BJ (cell line): ENCODE results near the gene PADI6. TPM values are rescaled to one million over a fixed set of nuclear protein-coding genes. Genes with fewer than 3 reads are reported as not detected.
"Not testable (repeated sequence)": the region's sequence is repeated elsewhere in the genome, so short reads cannot be mapped to it uniquely, and the experiment has no call there.

Source experiments
- CTCF ChIA-PET: fragments of 350-600 bp; formaldehyde crosslinking; extraction: SDS; loops from one replicate; lab custom pipeline; 2021; ENCODE audit warnings: antibody characterized with exemption, inconsistent platforms; lab: Yijun Ruan, JAX
- POLR2A ChIA-PET: fragments of 300-600 bp; sonication (Branson Sonifier 250); formaldehyde crosslinking; extraction: SDS; loops from one replicate; lab custom pipeline; 2021; ENCODE audit warnings: antibody characterized with exemption; lab: Charles Lee
- DNase-seq: peaks from one replicate; pipeline ENCODE4 v3.0.0-alpha.2; 2011; ENCODE audit warnings: low read depth
- H3K27me3 ChIP-seq: 2 replicates; pipeline ENCODE4 v1.6.0; 2011; ENCODE audit warnings: low read length; ENCODE audit not compliant: control insufficient read depth, insufficient read depth
- H3K36me3 ChIP-seq: 2 replicates; pipeline ENCODE4 v1.5.1; 2011; ENCODE audit warnings: low read length; ENCODE audit not compliant: control insufficient read depth, insufficient read depth
- H3K4me3 ChIP-seq: 2 replicates; pipeline ENCODE4 v1.5.1; 2011; ENCODE audit warnings: low read depth, mild to moderate bottlenecking, control low read depth, low read length
- polyA plus RNA-seq: library from polyadenylated mRNA; depleted of rRNA; stranded (reverse); fragments of >200 nt; gene quantifications from 2 replicates; pipeline ENCODE4 v1.2.3, GENCODE V29; 2011
- TF ChIP-seq, protein P1 (sequence below): IDR thresholded peaks from 2 replicates; pipeline ENCODE4 v1.5.1; 2011; ENCODE audit warnings: low read depth, mild to moderate bottlenecking, control low read depth, inconsistent platforms, low read length, moderate library complexity; ENCODE audit not compliant: insufficient read depth

PADI6 gene
- polyA plus RNA-seq, 1 experiment = not detected

DNA sequence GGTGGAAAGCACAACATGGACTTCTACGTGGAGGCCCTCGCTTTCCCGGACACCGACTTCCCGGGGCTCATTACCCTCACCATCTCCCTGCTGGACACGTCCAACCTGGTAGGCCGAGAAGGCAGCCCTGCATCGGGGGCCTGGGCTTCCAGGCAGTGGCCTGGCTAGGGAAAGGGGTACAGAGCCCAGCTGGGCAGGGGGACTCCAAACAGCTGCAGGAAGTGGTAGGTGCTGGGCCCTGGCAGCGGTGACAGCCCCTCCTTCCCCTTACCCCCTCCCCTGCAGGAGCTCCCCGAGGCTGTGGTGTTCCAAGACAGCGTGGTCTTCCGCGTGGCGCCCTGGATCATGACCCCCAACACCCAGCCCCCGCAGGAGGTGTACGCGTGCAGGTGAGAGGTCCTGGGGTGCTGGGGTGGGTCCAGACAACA, 30.0 kb upstream of the PADI6 start:
- ChIA-PET POLR2A (no interaction called here), CTCF (no interaction called here)

GRCh38 chr1:17345506-17345905, 26.5 kb upstream of the PADI6 start:
- CTCF ChIA-PET = interaction anchor here (2.6 kb wide), 1 partner anchor 9 kb away, joined by 7 read pairs; no protein-coding TSS in a partner anchor
- H3K4me3 ChIP-seq, H3K27me3 ChIP-seq, DNase-seq, H3K36me3 ChIP-seq, POLR2A ChIA-PET: not testable (repeated sequence)

More for the DNA sequence above, 30.0 kb upstream of the PADI6 start:
- TF ChIP-seq, protein P1, sequence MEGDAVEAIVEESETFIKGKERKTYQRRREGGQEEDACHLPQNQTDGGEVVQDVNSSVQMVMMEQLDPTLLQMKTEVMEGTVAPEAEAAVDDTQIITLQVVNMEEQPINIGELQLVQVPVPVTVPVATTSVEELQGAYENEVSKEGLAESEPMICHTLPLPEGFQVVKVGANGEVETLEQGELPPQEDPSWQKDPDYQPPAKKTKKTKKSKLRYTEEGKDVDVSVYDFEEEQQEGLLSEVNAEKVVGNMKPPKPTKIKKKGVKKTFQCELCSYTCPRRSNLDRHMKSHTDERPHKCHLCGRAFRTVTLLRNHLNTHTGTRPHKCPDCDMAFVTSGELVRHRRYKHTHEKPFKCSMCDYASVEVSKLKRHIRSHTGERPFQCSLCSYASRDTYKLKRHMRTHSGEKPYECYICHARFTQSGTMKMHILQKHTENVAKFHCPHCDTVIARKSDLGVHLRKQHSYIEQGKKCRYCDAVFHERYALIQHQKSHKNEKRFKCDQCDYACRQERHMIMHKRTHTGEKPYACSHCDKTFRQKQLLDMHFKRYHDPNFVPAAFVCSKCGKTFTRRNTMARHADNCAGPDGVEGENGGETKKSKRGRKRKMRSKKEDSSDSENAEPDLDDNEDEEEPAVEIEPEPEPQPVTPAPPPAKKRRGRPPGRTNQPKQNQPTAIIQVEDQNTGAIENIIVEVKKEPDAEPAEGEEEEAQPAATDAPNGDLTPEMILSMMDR = no peak
- DNase-seq = no peak
- no peaks in the 10 kb centered on the region for H3K36me3 ChIP-seq
- peaks cover 3% of the 10 kb centered on the region; the same call in 1 of the 2 replicates for H3K27me3 ChIP-seq
- H3K4me3 ChIP-seq = no peak overlapping the region

GRCh38 chr1:17346046-17346789, 25.8 kb upstream of the PADI6 start:
- ChIA-PET POLR2A (no interaction called here), CTCF (interaction anchor here (2.6 kb wide), 1 partner anchor 10 kb away, joined by 7 read pairs; no protein-coding TSS in a partner anchor)
- Histone ChIP-seq H3K27me3 (no peaks in the 10 kb centered on the region), H3K36me3 (no peaks in the 10 kb centered on the region), H3K4me3 (no peak overlapping the region)
- no peak for DNase-seq
- TF ChIP-seq, protein P1 = no peak

GRCh38 chr1:17347769-17348592, 24.0 kb upstream of the PADI6 start:
- H3K27me3 ChIP-seq = peaks cover 2% of the 10 kb centered on the region; the same call in 1 of the 2 replicates
- no peaks in the 10 kb centered on the region for H3K36me3 ChIP-seq
- TF ChIP-seq, protein P1 = no peak
- POLR2A ChIA-PET = no interaction called here
- CTCF ChIA-PET = interaction anchor here (0.9 to 1.6 kb wide), 3 partner anchors 13 to 222 kb away, joined by 3 to 4 read pairs (median 3); no protein-coding TSS in a partner anchor
- no peak for DNase-seq
- H3K4me3 ChIP-seq = no peak overlapping the region

- POLR2A ChIA-PET = no interaction called here
Measured at GRCh38 chr1:17348593-17349234, 23.3 kb upstream of the PADI6 start.

More at GRCh38 chr1:17348593-17349234, 23.3 kb upstream of the PADI6 start:
- no peaks in the 10 kb centered on the region for H3K36me3 ChIP-seq
- no peak overlapping the region for H3K4me3 ChIP-seq
- CTCF ChIA-PET = interaction anchor here (1.4 to 1.6 kb wide), 2 partner anchors 13 to 223 kb away, joined by 3 to 4 read pairs; no protein-coding TSS in a partner anchor
- TF ChIP-seq, protein P1 = no peak
- peaks cover 2% of the 10 kb centered on the region; the same call in 1 of the 2 replicates for H3K27me3 ChIP-seq
- DNase-seq = no peak
